GM12875 (cell line): ENCODE data around the gene SLC9A3.

Experiments used
- H3K4me3 ChIP-seq: one replicate; pipeline ENCODE4 v1.5.1; 2011; ENCODE audit warnings: low read depth, low read length, control low read depth
- TF ChIP-seq, protein P1 (sequence below): IDR thresholded peaks from 2 replicates; pipeline ENCODE4 v1.5.1; 2011; ENCODE audit warnings: low read depth, mild to moderate bottlenecking, control low read depth, inconsistent platforms, low read length, moderate library complexity, borderline replicate concordance; ENCODE audit not compliant: insufficient read depth

The SLC9A3 gene

DNA sequence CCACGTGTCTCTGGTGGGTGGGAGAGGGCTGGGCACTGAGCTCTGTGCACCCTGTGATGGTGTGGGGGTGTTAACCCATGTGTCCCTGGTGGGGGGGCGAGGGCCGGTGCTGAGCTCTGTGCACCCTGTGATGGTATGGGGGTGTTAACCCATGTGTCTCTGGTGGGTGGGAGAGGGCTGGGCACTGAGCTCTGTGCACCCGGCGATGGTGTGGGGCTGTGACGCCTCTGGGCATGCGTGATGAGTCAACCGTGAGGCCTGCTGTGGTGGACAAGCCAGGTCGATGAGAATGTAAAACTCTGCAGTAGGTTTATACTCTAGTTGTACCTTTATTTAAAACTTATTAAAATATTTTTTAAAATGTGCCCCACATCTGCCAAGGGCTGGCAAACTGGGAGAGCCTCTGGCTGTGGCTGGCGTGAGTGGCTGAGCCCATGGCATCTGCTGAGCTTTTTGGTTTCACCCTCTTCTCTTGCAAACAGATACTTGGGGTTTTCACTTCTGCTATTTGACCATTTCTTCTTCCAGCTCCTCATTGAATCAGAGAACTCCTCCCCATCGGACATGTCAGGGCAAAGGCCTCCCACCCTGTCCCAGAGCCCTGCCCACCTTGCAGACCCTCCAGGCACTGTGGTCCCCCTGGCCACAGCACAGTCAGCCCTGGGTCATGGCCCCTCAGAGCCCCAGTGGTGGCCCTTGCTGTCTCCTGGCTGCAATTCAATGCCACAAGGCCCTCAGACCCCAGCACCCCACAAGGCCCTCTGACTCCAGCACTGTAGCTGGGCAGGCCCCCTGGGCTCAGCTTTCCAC, 99.7 kb downstream of the SLC9A3 start:
- no peak overlapping the region for H3K4me3 ChIP-seq
- TF ChIP-seq, protein P1, sequence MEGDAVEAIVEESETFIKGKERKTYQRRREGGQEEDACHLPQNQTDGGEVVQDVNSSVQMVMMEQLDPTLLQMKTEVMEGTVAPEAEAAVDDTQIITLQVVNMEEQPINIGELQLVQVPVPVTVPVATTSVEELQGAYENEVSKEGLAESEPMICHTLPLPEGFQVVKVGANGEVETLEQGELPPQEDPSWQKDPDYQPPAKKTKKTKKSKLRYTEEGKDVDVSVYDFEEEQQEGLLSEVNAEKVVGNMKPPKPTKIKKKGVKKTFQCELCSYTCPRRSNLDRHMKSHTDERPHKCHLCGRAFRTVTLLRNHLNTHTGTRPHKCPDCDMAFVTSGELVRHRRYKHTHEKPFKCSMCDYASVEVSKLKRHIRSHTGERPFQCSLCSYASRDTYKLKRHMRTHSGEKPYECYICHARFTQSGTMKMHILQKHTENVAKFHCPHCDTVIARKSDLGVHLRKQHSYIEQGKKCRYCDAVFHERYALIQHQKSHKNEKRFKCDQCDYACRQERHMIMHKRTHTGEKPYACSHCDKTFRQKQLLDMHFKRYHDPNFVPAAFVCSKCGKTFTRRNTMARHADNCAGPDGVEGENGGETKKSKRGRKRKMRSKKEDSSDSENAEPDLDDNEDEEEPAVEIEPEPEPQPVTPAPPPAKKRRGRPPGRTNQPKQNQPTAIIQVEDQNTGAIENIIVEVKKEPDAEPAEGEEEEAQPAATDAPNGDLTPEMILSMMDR = no peak

DNA sequence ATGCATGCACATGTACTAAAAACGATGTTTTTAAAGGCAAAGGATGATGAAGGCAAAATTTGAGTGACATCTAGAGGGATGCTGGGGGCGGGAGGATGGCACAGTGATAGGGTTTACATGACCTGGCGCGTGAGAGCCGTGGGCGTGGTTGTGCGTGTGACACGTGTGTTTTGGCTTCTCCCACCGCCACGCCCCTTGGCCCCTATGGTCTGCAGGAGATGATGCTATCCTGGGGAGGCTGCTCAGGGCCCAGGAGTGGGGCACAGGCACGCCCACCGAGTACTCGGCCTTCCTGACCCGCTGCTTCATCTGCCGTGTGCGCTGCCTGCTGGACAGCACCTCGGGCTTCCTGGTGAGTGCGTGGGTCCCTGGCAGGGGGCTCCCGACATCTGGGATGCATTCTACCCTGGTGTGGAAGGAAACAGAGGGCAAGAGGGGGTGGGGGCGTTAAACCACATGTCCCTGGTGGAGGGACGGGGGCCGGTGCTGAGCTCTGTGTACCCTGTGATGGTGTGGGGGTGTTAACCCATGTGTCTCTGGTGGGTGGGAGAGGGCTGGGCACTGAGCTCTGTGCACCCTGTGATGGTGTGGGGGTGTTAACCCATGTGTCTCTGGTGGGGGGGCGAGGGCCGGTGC, 100.5 kb downstream of the SLC9A3 start:
- TF ChIP-seq, protein P1 = no peak

DNA sequence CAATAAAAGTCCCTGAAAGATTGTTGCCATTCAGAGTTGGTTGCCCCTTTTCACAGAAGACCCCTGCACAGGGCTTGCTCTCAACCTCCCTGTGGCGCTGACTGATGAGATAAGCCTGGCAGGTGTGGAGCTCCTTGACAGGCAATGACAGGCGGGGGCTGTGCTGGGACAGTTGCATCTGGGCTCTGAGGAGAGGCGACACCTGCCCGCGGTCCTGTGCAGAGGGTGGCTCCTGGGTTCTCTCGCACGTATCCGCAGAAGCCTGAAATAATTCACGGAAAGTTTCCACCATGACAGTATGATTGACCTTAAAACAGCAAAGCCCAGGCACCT, 101.0 kb downstream of the SLC9A3 start:
- no peak overlapping the region for H3K4me3 ChIP-seq
- TF ChIP-seq, protein P1 = no peak

More for the DNA sequence above, 100.5 kb downstream of the SLC9A3 start:
- H3K4me3 ChIP-seq = no peak overlapping the region

DNA sequence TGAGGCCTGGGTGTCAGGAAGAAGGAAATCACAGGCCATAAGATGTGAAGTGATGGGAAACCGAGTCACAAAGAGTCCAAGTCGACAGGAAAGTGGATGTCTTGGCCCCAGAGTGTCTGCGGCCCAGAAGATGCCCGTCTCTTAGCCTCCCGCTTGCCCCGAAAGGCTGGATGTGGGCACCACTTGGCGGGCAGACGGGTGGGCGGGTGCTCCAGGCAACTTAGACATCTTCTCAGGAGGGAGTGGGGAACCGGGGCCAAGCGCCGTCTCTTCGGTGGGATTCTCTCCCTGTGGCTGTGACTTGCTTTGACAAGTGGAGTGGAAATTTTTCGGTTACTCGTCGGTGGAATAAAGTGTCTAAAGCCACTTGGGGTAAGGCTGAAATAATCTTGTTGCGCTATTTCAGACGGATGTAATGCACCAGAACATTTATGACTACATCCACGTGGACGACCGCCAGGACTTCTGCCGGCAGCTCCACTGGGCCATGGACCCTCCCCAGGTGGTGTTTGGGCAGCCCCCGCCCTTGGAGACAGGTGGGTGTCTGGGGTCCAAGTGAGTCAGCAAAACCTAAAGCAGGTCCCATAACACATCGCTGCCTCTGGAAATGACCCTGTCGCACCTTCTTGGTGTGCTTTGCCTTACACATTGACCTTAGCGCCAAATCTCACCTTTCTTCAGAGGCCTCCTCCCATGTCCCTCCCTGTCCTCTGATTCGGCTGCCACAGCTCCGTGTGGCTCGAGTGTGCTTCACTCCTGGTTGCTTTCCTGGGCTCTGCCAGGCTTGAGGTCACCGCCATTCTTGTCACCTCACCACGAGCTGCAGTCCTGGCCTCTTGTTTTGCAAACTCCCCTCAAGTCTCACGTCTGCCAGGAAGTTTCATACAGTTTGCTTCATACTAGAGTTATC, 101.7 kb downstream of the SLC9A3 start:
- H3K4me3 ChIP-seq = no peak overlapping the region
- TF ChIP-seq, protein P1 = no peak

DNA sequence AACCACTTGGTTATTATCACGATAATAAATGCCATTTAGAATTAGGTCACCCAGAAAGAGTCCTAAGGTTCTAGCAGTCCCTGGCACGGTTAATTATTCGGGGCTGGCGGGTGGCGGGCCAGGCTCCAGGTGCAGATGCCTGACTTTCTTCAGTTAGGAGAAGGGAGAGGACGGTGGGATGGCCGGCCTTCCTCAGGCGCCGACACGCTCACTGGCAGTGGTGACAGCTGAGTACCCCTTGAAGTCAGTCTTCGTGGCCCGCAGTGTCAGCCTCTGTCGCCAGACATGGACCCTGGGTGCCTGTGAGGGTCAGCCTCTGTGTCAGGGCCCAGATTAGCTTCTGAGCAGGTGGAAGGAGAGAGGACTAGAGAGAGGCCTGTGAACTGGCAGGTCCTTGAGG, 102.3 kb downstream of the SLC9A3 start:
- H3K4me3 ChIP-seq = no peak overlapping the region
- TF ChIP-seq, protein P1 = no peak

DNA sequence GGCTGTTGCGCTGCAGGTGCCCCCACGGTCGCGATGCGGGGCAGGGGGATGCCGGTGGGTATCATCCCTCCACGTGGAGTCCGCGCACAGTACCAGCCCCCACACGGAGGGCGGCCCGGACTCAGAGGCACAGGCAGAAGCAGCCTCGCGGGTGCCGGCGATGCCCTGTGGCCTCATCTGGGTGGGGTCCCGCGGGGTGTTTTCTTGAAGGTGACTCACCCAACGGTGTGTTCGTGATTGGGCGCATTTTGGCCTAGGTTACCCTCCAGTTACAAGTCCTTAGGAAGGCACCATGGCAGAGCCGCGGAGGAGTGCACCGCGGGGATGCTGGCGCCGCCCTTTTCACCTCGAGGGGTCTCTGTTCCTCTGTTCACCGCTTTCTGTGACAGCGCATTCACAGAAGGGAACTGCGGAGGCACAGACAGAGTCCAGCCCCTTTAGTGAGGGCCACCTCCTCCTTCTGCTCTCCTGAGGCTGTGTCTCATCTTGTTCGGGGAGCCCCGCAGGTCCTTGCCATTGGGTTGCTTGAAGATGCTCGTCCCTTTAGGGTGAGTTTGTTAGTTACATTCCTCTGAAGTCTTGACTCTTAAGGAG, 102.9 kb downstream of the SLC9A3 start:
- TF ChIP-seq, protein P1 = no peak
- H3K4me3 ChIP-seq = no peak overlapping the region
